A673 (cell line): ENCODE data around the gene HS6ST3.

ENCODE experiments used
- CTCF ChIP-seq: fragments of 300-800, 200-600 bp; sonication (generic); conservative IDR thresholded peaks from 2 replicates; pipeline ENCODE4 v1.5.1; 2017; ENCODE audit warnings: low read depth, mild to moderate bottlenecking, antibody characterized with exemption, low read length, moderate library complexity, mixed read lengths
- EZH2 ChIP-seq: fragments of 200-600 bp; sonication (generic); IDR thresholded peaks from 2 replicates; pipeline ENCODE4 v1.6.1; 2017; ENCODE audit warnings: borderline replicate concordance, low read depth, mild to moderate bottlenecking, mixed read lengths, antibody characterized with exemption, low read length; ENCODE audit not compliant: poor library complexity, severe bottlenecking

DNA sequence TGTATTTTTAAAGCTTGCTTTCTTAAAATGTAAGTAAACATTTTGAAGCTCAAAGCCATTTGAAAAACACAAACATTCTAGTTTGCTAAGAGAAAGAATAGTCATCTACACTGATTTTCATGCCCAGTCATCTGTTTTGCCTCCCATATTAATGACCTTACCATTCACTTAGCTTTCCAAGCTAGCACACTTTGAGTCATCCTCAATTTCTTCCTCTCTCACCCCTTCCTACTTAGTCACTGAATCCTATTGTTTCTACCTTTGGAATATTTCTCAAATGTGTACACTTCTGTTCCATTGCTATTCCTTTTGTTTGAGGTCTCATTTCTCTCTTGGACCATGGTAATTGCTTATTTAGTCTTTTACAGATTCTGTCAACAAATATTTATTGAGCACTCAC lies 7.3 kb upstream of the HS6ST3 start:
- TF ChIP-seq CTCF: no peak
- TF ChIP-seq EZH2: no peak
